Adrenal gland (tissue), 12 donors: Measurements from ENCODE around the gene XIAP. TPM values are rescaled to one million over a fixed set of nuclear protein-coding genes. Genes with fewer than 3 reads are reported as not detected.

Experiments used
- DNase-seq, 7 donors: peaks; one replicate each; pipeline ENCODE4 v3.0.0-alpha.2; 2019 to 2020
- H3K27ac ChIP-seq, 5 donors: fragments of 200-600 bp; sonication (generic) in 4 of 5; 1 replicate in 3 of 5; 2 replicates in 2 of 5; pipeline versions ENCODE4 v1.5.1 to v1.8.0; 2016 to 2020; ENCODE audit warnings: mild to moderate bottlenecking in 1 of 5
- H3K27me3 ChIP-seq: fragments of 200-600 bp; 2 replicates; pipeline ENCODE4 v1.8.0; 2021
- H3K36me3 ChIP-seq, 2 donors: fragments of 200-600 bp; replicated peaks in 1 of 2; 1 replicate in 1 of 2; 2 replicates in 1 of 2; pipeline versions ENCODE4 v1.5.1 to v1.8.0; 2018 to 2022
- H3K4me1 ChIP-seq, 2 donors: fragments of 200-600 bp; replicated peaks in 1 of 2; 1 replicate in 1 of 2; 2 replicates in 1 of 2; pipeline versions ENCODE4 v1.5.1 to v1.8.0; 2018 to 2021
- H3K4me3 ChIP-seq, 4 donors: fragments of 200-600 bp; sonication (generic) in 3 of 4; one replicate each; pipeline ENCODE4 v1.5.1; 2016 to 2018
- H3K9me3 ChIP-seq, 3 donors: fragments of 200-600 bp; sonication (generic) in 1 of 3; replicated peaks in 1 of 3; 1 replicate in 2 of 3; 2 replicates in 1 of 3; pipeline versions ENCODE4 v1.5.1 to v1.8.0; 2016 to 2021
- CTCF ChIP-seq, 6 experiments: fragments of 450-650 bp in 4 of 6; fragments of 200-600 bp in 2 of 6; sonication (generic) in 1 of 6; IDR thresholded peaks; 1 replicate in 5 of 6; 2 replicates in 1 of 6; pipeline versions ENCODE4 v1.5.1 to v1.8.0; 2016 to 2021; ENCODE audit warnings: antibody characterized with exemption in 6 of 6, mild to moderate bottlenecking in 2 of 6, moderate library complexity in 1 of 6
- POLR2A ChIP-seq, 2 donors: fragments of 450-650 bp; IDR thresholded peaks; one replicate each; pipeline ENCODE4 v1.6.1; 2017; ENCODE audit warnings: antibody characterized with exemption in 2 of 2, mild to moderate bottlenecking in 2 of 2, moderate library complexity in 1 of 2
- WGBS, 4 donors: extraction: QIAGEN DNeasy Blood & Tissue Kit in 2 of 4; methylation state at CpG; one replicate each; pipeline versions ENCODE4 v1.1.5 to v1.1.7; 2013 to 2017; 5-methylcytosine and 5-hydroxymethylcytosine counted together
- intact Hi-C, 2 donors: fragments of 100-400 bp; cut with DNase I; formaldehyde crosslinking; loops; one replicate each; pipeline versions ENCODE4 v1.14.1 to v1.15.0; 2022 to 2023
- polyA plus RNA-seq, 3 donors: library from polyadenylated mRNA; stranded (reverse); fragments of 200-250 nt in 2 of 3; fragments of 350-450 nt in 1 of 3; fragmentation: Illumina TruSeq in 1 of 3; extraction: RNeasy Lipid Tissue Mini Kit (QIAGEN cat#74804) in 1 of 3; gene quantifications; one replicate each; pipeline ENCODE4 v1.2.3, GENCODE V29; 2013 to 2014
- total RNA-seq, 9 donors: library from RNA; depleted of rRNA in 4 of 9; stranded (reverse); fragments of >200 nt in 4 of 9; fragments of 120-200 nt in 1 of 9; fragmentation: NEBNext Ultra II Directional in 1 of 9; extraction: Animal tissue kit (Norgen Biotek cat#: 25700) in 1 of 9; gene quantifications; one replicate each; pipeline versions ENCODE4 v1.1.0 to v1.2.4, GENCODE V29; 2013 to 2023
- donor health status: healthy with polysubstance abuse.
- donor health status: Bipolar disorder and iron deficiency.
- donor health status: DM: yes; HTN: yes; CAD: no.
- donor health status: DM: no; HTN: no; CAD: no.
- donor health status: DM: no; HTN: no; CAD: no.
- donor health status: DM: yes; HTN: yes; CAD: no.

XIAP gene
- total and polyA plus RNA-seq, 12 donors: 6.4 to 63.7 (median 37.3) TPM

- Histone ChIP-seq H3K9me3 (no peaks in the 10 kb centered on the region), H3K36me3 (no peaks in the 10 kb centered on the region), H3K4me1 (no peaks in the 10 kb centered on the region), H3K27me3 (no peaks in the 10 kb centered on the region), H3K27ac (no peak overlapping the region), H3K4me3 (no peak overlapping the region)
- no peak for TF ChIP-seq POLR2A (IDR thresholded peaks at IDR 0.05)
- no peak for TF ChIP-seq CTCF (IDR thresholded peaks at IDR 0.05)
- no peak for DNase-seq
- intact Hi-C loops: no loop called here
Observed at GRCh38 chrX:123818243-123818642, 41.6 kb upstream of the XIAP start.

GRCh38 chrX:123822965-123823364 is 36.9 kb upstream of the XIAP start:
- intact Hi-C loops: no loop called here
- no peaks in the 10 kb centered on the region for H3K9me3 ChIP-seq
- no peak overlapping the region for H3K4me3 ChIP-seq
- no peaks in the 10 kb centered on the region for H3K36me3 ChIP-seq
- no peak overlapping the region for H3K27ac ChIP-seq
- TF ChIP-seq POLR2A (IDR thresholded peaks at IDR 0.05): no peak
- no peak for TF ChIP-seq CTCF (IDR thresholded peaks at IDR 0.05)
- no peaks in the 10 kb centered on the region for H3K4me1 ChIP-seq
- WGBS, 4 donors: 74 to 100% (median 89%) methylated on average over 1 of the region's 1 CpG
- H3K27me3 ChIP-seq: no peaks in the 10 kb centered on the region
- DNase-seq: no peak

GRCh38 chrX:123830309-123830708 is 29.5 kb upstream of the XIAP start:
- H3K4me3 ChIP-seq: no peak overlapping the region
- no peaks in the 10 kb centered on the region for H3K27me3 ChIP-seq
- no peaks in the 10 kb centered on the region for H3K9me3 ChIP-seq
- no peaks in the 10 kb centered on the region for H3K4me1 ChIP-seq
- peak in 3 of 7 donors; percentile 22 to 51 (median 26) for DNase-seq
- H3K36me3 ChIP-seq: no peaks in the 10 kb centered on the region
- no peak overlapping the region for H3K27ac ChIP-seq
- TF ChIP-seq CTCF (IDR thresholded peaks at IDR 0.05) (no peak), POLR2A (IDR thresholded peaks at IDR 0.05) (no peak)
- intact Hi-C loops: loop anchor here in 1 of 2 donors (10.0 kb wide), 1 partner anchor 54 kb away; no protein-coding TSS in a partner anchor
- 37 to 83% (median 76%) methylated on average over 5 to 6 of the region's 6 CpGs for WGBS, 4 donors

- no peak overlapping the region for H3K27ac ChIP-seq
- H3K27me3 ChIP-seq: no peaks in the 10 kb centered on the region
- H3K36me3 ChIP-seq: no peaks in the 10 kb centered on the region
- 49 to 57% (median 51%) methylated on average over 5 to 7 of the region's 7 CpGs for WGBS, 4 donors
- H3K4me1 ChIP-seq: no peaks in the 10 kb centered on the region
- intact Hi-C loops: loop anchor here in 1 of 2 donors (10.0 kb wide), 1 partner anchor 51 kb away; no protein-coding TSS in a partner anchor
- TF ChIP-seq POLR2A (IDR thresholded peaks at IDR 0.05) (no peak), CTCF (IDR thresholded peaks at IDR 0.05) (peak; percentile 63 to 83 (median 71))
- H3K9me3 ChIP-seq: no peaks in the 10 kb centered on the region
- no peak overlapping the region for H3K4me3 ChIP-seq
- peak; percentile 26 to 68 (median 44) for DNase-seq
Observed at GRCh38 chrX:123833387-123833786, 26.5 kb upstream of the XIAP start.
